HG03432 (cell line): ENCODE results near the gene TBCC.
"Not testable (repeated sequence)": the region's sequence is repeated elsewhere in the genome, so short reads cannot be mapped to it uniquely, and the experiment has no call there.

ENCODE experiments used
- ATAC-seq: cut with Tn5 transposase; IDR thresholded peaks from one replicate; pipeline ENCODE4 v1.9.1; 2021; ENCODE audit warnings: mild to moderate bottlenecking, moderate library complexity; ENCODE audit not compliant: unreplicated experiment

The TBCC gene

DNA sequence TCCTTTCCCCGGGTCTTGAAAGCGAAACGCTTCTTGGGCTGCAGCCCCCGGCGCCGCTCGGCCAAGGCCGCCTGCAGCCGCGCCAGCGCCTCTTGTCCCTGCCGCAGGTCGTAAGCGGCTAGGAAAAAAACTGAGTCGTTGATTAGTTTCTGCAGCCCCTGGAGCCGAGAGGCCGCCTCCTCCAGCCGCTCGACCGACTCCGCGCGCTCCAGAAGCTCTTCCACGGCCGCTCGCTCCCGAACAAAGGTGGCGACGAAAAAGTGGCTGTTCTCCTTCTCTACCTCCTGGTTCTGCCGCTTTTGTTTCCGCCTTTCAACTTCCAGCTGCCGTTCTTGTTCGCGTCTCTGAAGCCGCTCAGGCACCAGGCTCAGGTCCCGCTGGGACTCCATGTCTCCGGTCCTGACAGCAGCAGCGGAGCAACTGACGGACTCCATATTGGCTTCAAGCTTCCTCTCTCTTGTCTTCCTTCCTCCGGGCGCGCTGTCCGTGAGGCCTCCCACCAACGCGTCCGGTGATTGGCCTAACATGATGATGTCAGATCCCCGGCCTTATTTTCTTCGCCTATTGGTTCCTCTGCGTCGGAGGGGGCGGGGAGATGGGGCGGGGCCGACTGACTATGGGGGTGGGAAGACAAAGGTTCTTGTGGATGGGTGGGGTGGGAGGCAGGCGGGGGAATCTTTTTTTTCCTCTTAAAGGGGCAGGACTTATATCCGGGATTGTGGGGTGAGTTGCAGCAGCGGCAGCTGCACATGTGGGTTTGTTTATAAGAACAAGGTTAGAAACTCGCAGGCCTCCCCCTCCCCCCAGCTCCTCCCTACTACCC lies at the start of gene TBCC:
Gene TBCC, minus strand, starts transcription at position 464 of the 823 bp plus-strand sequence. Its CDS starts 30 bp downstream, at position 434.
- peak; percentile 72 for ATAC-seq

DNA sequence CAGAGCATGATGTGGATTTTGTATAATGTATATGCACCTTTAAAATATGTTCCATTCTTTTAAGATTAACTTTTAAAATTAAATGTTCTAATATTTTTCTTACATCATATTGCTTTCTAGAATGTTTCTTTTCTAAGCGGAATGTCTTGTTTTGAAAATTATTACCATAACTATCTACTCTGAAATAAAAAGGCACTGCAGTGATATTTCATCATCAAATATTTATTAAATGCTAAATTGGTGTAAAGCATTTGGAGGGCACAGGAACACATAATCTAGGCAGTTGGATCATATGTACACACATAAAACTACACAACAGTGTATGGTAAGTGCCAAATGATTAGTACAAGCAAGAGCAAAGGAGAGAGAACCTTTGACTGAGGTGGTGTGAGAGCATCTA lies 49.7 kb upstream of the TBCC start:
- ATAC-seq = no peak

DNA sequence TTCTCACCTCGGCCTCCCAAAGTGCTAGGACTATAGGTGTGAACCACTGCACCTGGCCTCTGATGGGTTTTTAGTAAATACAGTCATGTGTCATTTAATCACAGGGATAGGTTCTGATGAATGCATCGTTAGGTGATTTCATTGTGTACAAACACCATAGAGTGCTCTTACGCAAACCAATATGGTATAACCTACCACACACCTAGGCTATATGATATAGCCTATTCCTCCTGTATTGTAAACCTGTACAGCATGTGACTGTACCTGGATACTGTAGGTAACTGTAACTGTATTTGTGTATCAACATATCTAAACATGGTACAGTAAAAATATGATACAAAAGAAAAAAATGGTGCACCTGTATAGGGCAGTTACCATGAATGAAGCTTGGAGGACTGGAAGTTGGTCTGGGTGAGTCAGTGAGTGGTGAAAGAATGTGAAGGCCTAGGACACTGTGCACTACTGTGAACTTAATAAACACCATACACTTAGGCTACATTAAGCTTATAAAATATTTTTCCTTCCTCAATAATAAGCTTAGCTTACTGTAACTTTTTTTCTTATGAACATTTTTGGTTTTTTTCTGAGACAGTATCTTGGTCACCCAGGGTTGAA lies 45.9 kb upstream of the TBCC start:
- ATAC-seq = no peak

DNA sequence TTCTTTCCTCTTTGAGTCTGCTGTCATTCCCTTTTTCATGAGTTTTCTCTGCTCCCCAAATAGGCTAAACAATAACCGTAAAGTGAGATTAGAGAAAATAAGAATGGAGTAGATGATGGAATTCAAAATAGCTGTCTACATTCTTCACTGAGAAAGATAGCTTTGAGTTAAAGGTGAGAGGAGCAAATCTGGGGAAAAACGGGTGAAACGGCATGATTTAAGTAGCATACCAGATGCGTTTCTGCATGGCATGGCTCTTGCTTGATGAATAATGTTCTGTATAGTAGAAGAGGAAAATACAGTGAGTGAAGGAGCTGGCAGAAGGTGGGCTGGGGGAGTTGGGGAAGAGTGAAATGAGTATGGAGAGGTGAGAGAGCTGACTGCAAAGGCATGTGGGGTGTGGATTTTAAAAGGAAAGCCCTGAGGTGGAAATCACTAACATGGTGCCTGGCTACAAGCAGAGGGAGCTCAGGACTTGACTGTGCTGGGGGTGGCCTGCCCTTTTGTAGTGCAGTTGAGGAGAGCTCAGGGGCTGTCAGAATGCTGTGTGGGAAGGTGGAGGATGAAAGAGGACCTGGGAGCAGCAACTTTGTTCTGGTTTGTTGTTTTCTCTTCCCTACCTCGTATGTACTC lies 44.8 kb upstream of the TBCC start:
- no peak for ATAC-seq

DNA sequence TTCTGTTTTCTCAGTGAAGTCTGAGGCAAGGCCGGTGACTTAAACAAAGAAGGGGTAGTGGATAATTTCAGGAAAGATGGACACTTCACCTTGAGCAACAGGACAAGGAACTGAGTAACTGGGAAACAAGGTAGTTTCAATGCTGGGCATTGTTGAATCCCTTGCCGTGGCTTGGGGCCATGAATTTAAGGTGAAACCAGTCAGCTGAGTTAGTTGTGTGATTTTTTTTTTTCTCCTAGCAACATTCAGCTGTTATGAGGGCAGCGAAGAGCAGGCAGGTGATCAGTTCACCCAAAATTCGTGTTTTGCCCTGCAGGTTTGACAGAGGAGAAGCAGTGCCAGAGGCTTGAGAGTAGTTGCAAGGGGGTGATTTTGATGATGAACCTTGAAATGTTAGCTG lies 42.8 kb upstream of the TBCC start:
- no peak for ATAC-seq

GRCh38 chr6:42787063-42787472 lies 41.2 kb upstream of the TBCC start:
- ATAC-seq = no peak

DNA sequence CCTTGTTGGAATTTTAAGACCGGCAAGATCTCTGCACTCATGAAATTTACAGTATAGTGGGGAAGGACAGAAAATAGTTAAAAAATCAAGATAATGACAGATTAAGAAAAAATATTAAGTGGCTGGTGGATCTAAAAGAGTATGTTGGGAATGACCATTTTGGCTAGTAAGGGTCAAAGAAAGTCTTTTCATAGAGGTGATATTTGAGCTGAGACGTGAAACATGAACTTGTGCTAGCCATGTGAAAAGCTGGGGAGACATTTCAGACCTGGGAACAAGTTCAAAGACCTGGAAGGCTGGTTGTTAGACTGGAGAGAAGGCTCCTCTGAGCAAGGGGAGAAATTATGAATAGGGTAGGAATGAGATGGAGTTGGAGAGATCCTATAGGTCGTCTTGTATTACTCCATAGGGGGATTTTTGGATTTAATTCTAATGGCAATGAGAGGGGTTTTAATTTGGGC lies 40.7 kb upstream of the TBCC start:
- no peak for ATAC-seq

DNA sequence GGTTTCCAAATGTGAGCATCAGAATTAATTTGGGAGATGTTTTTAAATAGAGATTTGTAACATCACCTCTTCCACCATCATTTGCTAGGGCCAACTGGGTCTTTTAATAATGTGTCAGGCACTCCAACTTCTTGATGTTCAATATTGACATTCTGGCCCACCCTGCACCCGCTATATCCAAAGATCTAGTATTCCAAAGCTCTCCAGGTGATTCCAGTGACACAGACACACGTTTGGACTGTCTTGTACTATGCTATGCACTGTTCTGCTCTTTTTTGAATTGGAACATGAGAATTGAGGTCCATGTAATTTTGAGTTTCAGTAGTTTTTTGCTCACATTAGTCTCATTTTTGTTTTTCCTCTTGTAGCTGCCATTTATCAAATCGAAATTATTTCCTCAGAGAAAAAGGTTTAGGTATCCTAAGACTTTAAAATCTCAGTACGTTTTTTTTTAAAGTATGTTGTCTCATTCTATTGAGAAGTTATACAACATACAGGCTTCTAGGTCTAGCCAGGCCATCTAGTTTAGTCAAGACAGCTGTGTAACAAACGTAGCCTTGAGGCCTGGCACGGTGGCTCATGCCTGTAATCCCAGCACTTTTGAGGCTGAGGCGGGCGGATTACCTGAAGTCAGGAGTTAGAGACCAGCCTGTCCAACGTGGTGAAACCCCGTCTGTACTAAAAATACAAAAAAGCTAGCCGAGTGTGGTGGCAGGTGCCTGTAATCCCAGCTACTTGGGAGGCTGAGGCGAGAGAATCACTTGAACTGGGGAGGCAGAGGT lies 39.0 kb upstream of the TBCC start:
- no peak for ATAC-seq

GRCh38 chr6:42783876-42784642 lies 38.2 kb upstream of the TBCC start:
- no peak for ATAC-seq

GRCh38 chr6:42783177-42783875 lies 37.4 kb upstream of the TBCC start:
- peak; percentile 50 for ATAC-seq

- ATAC-seq = peak; percentile 21
These were observed 36.8 kb upstream of the TBCC start for GRCh38 chr6:42782689-42783176.

DNA sequence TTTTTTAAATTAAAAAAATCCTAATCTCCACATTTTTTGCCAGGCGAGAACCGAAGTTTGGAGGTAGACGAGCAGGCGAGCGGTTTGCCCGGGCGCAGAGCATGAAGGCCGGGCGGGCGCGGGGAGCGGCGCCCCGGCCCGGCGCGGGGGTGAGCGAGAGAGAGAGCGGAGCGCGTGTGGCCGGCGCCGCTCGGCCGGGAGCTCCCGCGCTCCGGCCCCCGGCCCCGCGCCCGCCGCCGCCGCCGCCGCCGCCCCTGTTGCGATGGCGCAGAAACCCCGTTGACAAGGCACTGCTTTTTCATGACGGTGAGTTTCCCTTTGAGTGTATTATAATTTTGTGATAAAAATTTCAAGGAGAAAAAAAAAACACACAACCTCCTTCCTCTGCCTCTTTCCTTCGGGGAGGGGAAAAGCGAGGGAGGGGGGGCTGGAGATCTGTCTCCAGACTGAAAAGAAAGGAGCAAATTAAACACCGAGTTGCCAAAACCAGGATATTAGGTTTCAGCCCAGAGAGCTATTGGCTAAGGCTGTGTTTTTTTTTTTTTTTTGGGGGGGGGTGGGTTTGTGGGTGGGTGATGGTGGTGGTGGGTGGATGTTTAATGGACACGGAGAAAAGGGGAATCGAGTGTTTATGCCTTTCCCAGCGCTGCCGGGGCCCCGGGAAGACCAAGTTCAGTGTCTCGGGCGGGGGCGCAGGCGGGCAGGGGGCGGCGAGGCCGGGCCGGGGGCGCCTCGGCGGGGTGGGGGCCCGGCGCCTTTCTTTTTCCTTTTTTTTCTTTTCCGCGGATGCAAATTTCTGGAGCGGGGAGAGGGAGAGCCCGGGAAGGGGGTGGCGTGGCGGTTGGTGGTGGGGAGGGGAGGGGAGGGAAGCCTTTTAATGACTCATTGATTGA lies 36.1 kb upstream of the TBCC start, which contains the start of gene BICRAL:
Gene BICRAL, plus strand, starts transcription at position 257 of the 893 bp plus-strand sequence. CDS start 39,971 bp downstream, outside the sequence.
- ATAC-seq = no peak

GRCh38 chr6:42781546-42781795 lies 35.6 kb upstream of the TBCC start:
- ATAC-seq = no peak

DNA sequence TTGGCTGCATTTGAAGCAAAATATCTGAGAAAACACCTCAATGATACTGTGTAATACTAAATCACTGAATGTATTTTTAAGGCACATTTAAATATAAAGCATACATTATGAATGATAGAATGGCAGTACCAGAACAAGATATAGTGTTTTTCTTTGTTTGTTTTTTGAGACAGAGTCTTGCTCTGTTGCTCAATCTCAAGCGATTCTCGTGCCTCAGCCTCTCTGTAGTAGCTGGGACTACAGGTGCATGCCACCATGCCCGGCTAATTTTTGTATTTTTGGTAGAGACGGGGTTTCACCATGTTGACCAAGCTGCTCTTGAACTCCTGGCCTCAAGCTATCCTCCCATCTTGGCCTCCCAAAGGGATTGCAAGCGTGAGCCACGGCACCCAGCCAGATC lies 33.6 kb upstream of the TBCC start:
- no peak for ATAC-seq

DNA sequence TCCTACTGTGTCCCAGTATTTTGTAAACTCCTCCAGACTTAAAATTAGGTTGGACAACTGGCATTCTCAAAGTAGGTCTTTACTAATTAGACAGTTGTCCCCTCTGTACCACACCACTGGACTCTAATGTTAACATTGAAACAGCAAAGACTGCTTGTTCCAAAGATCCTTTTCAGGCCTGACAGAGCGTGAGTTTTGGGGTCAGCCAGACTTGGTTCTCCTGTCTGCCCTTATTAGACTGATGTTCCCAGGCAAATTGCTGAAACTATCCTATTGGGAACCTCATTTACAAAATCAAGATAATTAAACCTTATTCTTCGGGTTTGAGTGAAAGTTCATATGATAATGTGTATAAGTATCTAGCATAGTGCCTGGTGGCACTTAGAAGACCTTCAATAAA lies 32.2 kb upstream of the TBCC start:
- ATAC-seq = no peak

DNA sequence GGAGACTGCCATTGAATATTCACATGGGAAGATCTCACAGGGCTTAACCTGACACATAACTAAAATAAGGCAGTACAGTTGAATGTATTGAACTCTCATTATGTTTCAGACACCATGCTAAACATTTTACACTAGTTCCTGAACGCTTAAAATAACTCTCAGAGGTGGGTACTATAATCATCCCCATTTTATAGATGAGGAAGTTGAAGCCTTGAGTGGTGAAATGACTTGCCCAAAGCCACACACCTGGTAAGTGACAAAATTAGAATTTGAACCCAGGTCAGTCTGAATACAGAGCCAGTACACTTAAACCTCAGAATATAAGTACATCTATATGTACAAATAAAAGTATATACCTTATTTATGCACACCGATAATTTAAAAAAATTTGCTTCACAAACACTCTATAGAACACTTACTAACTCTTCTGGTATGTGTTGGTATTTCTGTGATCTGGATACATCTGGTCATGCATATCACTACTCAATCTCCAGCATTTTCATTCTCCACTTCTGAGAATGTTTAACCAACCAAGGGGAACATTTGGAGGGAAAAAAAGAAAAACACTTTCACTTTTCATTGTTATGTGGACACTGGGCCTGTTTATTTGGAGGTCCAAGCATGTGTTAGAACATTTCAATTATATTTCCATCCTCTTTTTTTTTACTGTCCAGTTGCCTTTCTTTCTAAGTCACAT lies 31.4 kb upstream of the TBCC start:
- no peak for ATAC-seq

DNA sequence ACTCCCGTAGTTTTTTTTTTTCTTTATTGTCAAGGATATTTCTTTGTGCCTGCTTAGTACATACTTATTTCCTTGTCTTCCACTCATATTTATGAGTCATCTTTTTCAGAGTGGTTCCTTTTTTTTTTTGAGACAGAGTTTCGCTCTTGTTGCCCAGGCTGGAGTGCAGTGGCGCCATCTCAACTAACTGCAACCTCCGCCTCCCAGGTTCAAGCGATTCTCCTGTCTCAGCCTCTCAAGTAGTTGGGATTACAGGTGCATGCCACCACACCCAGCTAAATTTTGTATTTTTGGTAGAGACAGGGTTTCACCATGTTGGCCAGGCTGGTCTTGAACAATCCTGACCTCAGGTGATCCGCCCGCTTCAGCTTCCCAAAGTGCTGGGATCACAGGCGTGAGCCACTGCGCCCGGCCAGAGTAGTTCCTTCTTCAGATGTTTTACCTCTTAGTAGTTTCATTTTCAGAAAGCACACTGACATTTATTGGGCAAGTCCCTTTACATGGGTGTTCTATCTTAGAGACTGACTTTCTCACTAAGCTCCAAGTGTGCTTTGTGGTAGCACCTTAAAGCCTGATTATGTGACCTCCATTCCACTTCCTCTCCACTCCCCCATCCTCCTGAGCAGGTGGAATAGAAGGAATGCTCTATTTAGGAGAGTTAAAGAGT lies 29.1 kb upstream of the TBCC start:
- not testable (repeated sequence) for ATAC-seq

DNA sequence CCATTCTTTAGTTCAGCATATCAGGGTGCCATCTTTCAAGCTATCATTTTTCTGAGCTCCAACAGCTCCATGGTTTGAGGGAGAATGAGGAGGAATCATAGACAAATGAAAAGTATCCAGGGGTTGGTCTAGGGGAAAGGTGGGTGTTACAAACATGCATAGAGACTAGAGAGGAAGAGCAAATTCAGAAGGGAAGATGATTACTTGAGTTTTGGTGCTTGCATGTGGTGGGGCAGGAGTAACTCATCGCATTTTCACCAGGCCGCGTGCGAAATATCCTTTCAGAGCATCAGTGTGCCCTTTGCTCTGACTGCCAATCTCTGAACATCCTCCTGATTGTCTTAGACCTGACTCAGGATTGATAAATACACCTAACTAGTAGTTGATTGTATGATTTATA lies 28.3 kb upstream of the TBCC start:
- no peak for ATAC-seq
